DND-41 (cell line): ENCODE data around the gene MEG3.

Experiments
- ATAC-seq: fragments of 200-7000 bp; cut with Tn5 transposase; 3 replicates; pipeline ENCODE4 v1.9.1; 2021; ENCODE audit warnings: low read depth; ENCODE audit not compliant: insufficient read depth
- DNase-seq: peaks from one replicate; pipeline ENCODE4 v3.0.0-alpha.2; 2020
- H2AFZ ChIP-seq: 2 replicates; pipeline ENCODE4 v1.6.0; 2012; ENCODE audit warnings: low read depth, low read length
- H3K27ac ChIP-seq: 2 replicates; pipeline ENCODE4 v1.5.1; 2012; ENCODE audit warnings: low read length, inconsistent platforms
- H3K27me3 ChIP-seq: fragments of 200-600 bp; sonication (generic); 2 replicates; pipeline ENCODE4 v1.6.0; 2012; ENCODE audit warnings: low read length, mild to moderate bottlenecking, inconsistent platforms; ENCODE audit not compliant: insufficient read depth, poor library complexity
- H3K36me3 ChIP-seq: 2 replicates; pipeline ENCODE4 v1.5.1; 2012; ENCODE audit warnings: low read length, inconsistent platforms; ENCODE audit not compliant: insufficient read depth
- H3K4me1 ChIP-seq: 2 replicates; pipeline ENCODE4 v1.5.1; 2012; ENCODE audit warnings: mild to moderate bottlenecking, low read length; ENCODE audit not compliant: insufficient read depth
- H3K4me2 ChIP-seq: 2 replicates; pipeline ENCODE4 v1.6.0; 2012; ENCODE audit warnings: mild to moderate bottlenecking, moderate library complexity, low read length, inconsistent platforms; ENCODE audit not compliant: insufficient read depth
- H3K4me3 ChIP-seq, 2 experiments: fragments of 200-600 bp in 1 of 2; shearing (Covaris generic) in 1 of 2; 2 replicates each; pipeline ENCODE4 v1.5.1; 2012 to 2016; ENCODE audit warnings: inconsistent platforms in 2 of 2, low read length in 2 of 2, mild to moderate bottlenecking in 2 of 2, low read depth in 1 of 2, moderate library complexity in 1 of 2
- H3K79me2 ChIP-seq: 2 replicates; pipeline ENCODE4 v1.6.0; 2012; ENCODE audit warnings: low read length, inconsistent platforms; ENCODE audit not compliant: insufficient read depth
- H3K9ac ChIP-seq: 2 replicates; pipeline ENCODE4 v1.6.0; 2012; ENCODE audit warnings: low read depth, mild to moderate bottlenecking, inconsistent platforms, low read length, moderate library complexity
- H3K9me3 ChIP-seq: 2 replicates; pipeline ENCODE4 v1.5.1; 2012; ENCODE audit warnings: low read length, moderate library complexity, mild to moderate bottlenecking, inconsistent platforms; ENCODE audit not compliant: insufficient read depth, severe bottlenecking
- H4K20me1 ChIP-seq: 2 replicates; pipeline ENCODE4 v1.6.0; 2012; ENCODE audit warnings: low read length; ENCODE audit not compliant: insufficient read depth
- EZH2 ChIP-seq: IDR thresholded peaks from 3 replicates; pipeline ENCODE4 v1.6.1; 2012; ENCODE audit warnings: borderline replicate concordance, low read depth, mild to moderate bottlenecking, moderate library complexity, low read length, inconsistent platforms; ENCODE audit not compliant: severe bottlenecking
- TF ChIP-seq, protein P1 (sequence below): IDR thresholded peaks from 2 replicates; pipeline ENCODE4 v1.5.1; 2012; ENCODE audit warnings: borderline replicate concordance, low read length, moderate library complexity, mild to moderate bottlenecking; ENCODE audit not compliant: poor library complexity, severe bottlenecking; ENCODE audit errors: extremely low read depth

MEG3 gene

GRCh38 chr14:100885617-100886016, 59.7 kb downstream of the MEG3 start:
- Histone ChIP-seq H3K9me3 (peaks cover 3% of the 10 kb centered on the region), H3K36me3 (no peaks in the 10 kb centered on the region), H3K79me2 (no peaks in the 10 kb centered on the region), H3K27me3 (peaks cover 29% of the 10 kb centered on the region), H3K27ac (no peak overlapping the region), H3K4me2 (no peak overlapping the region), H3K9ac (no peak overlapping the region), H4K20me1 (no peaks in the 10 kb centered on the region), H3K4me3 (no peak overlapping the region), H2AFZ (no peak overlapping the region), H3K4me1 (no peaks in the 10 kb centered on the region)
- TF ChIP-seq, protein P1, sequence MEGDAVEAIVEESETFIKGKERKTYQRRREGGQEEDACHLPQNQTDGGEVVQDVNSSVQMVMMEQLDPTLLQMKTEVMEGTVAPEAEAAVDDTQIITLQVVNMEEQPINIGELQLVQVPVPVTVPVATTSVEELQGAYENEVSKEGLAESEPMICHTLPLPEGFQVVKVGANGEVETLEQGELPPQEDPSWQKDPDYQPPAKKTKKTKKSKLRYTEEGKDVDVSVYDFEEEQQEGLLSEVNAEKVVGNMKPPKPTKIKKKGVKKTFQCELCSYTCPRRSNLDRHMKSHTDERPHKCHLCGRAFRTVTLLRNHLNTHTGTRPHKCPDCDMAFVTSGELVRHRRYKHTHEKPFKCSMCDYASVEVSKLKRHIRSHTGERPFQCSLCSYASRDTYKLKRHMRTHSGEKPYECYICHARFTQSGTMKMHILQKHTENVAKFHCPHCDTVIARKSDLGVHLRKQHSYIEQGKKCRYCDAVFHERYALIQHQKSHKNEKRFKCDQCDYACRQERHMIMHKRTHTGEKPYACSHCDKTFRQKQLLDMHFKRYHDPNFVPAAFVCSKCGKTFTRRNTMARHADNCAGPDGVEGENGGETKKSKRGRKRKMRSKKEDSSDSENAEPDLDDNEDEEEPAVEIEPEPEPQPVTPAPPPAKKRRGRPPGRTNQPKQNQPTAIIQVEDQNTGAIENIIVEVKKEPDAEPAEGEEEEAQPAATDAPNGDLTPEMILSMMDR = no peak
- ATAC-seq (no peak), DNase-seq (no peak)

DNA sequence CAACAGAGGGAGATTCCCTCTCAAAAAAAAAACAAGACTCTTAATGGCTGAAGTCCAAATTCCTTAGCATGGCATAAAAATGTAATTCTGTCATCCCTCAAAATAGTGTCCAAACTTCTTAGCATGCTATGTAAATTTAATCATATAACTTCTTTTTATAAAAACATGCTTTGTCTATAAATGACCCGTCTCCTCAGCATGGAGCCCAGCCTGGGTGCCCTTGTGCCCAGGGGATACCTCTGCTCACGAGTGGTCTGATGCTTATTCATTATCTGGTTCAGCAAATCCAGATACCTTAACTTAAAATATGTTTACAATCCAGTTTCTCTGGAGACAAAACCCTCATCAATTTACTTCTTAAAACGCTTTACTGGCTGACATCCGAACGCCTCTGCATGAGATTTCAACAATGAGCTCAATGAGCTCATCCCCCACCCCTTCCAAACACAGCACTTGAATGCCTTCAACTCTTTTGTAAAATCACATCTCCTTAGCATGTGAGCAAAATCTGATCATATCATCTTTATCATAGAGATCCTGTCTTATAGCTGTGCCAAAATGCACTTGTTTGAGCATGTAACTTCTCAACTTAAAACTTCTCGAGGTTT, 61.9 kb downstream of the MEG3 start:
- DNase-seq = no peak
- H2AFZ ChIP-seq = no peak overlapping the region
- TF ChIP-seq, protein P1 = no peak
- no peak for TF ChIP-seq EZH2
- H3K36me3 ChIP-seq = no peaks in the 10 kb centered on the region
- peaks cover 29% of the 10 kb centered on the region for H3K27me3 ChIP-seq
- H3K4me2 ChIP-seq = no peak overlapping the region
- no peak overlapping the region for H3K9ac ChIP-seq
- H3K27ac ChIP-seq = no peak overlapping the region
- peaks cover 3% of the 10 kb centered on the region for H3K9me3 ChIP-seq
- no peaks in the 10 kb centered on the region for H4K20me1 ChIP-seq
- no peaks in the 10 kb centered on the region for H3K79me2 ChIP-seq
- no peak overlapping the region for H3K4me3 ChIP-seq
- no peaks in the 10 kb centered on the region for H3K4me1 ChIP-seq
- no peak for ATAC-seq

GRCh38 chr14:100888789-100889315, 62.9 kb downstream of the MEG3 start:
- no peaks in the 10 kb centered on the region for H3K79me2 ChIP-seq
- no peaks in the 10 kb centered on the region for H4K20me1 ChIP-seq
- no peak overlapping the region for H3K27ac ChIP-seq
- no peaks in the 10 kb centered on the region for H3K36me3 ChIP-seq
- H3K27me3 ChIP-seq = peaks cover 29% of the 10 kb centered on the region
- no peak for TF ChIP-seq EZH2
- TF ChIP-seq, protein P1 = no peak
- ATAC-seq (no peak), DNase-seq (no peak)
- H3K9ac ChIP-seq = no peak overlapping the region
- H2AFZ ChIP-seq = no peak overlapping the region
- no peaks in the 10 kb centered on the region for H3K9me3 ChIP-seq
- H3K4me1 ChIP-seq = no peaks in the 10 kb centered on the region
- no peak overlapping the region for H3K4me3 ChIP-seq
- no peak overlapping the region for H3K4me2 ChIP-seq

DNA sequence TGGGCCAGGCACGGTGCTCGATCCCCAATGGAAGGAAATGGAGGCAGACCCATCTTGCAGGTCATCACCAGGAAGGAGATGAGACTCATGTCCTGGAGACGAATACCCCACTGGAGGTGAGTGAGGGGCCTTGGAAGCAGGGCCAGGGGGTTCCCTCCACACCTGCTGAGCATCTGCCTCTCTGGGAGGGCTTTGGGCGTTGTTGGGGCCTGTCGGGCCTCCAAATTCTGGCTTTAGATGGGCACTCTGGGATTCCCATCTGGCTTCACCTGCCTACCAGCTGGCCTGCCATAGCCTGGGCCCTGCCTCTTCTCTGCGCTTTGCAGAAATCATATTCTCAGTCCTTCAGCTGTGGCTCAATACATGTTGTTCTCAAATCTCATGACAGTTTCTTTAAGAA, 63.7 kb downstream of the MEG3 start:
- Histone ChIP-seq H3K27me3 (peaks cover 32% of the 10 kb centered on the region), H3K4me3 (no peak overlapping the region), H3K79me2 (no peaks in the 10 kb centered on the region), H3K36me3 (no peaks in the 10 kb centered on the region), H3K27ac (no peak overlapping the region), H3K9me3 (no peaks in the 10 kb centered on the region), H3K9ac (no peak overlapping the region), H2AFZ (no peak overlapping the region), H4K20me1 (no peaks in the 10 kb centered on the region), H3K4me1 (no peaks in the 10 kb centered on the region), H3K4me2 (no peak overlapping the region)
- DNase-seq (no peak), ATAC-seq (no peak)
- TF ChIP-seq EZH2 = no peak
- TF ChIP-seq, protein P1 = no peak
